OCI-LY7 (cell line): ENCODE measurements around the gene CEP162.

ENCODE experiments used
- EZH2phosphoT487 ChIP-seq: fragments of 200-600 bp; sonication (generic); IDR thresholded peaks from 2 replicates; pipeline ENCODE4 v1.6.1; 2018; ENCODE audit warnings: low read depth, borderline replicate concordance, mild to moderate bottlenecking, mixed run types, antibody characterized with exemption, low read length, moderate library complexity, mixed read lengths
- TF ChIP-seq, protein P1 (sequence below): fragments of 200-600 bp; sonication (generic); conservative IDR thresholded peaks from 2 replicates; pipeline ENCODE4 v1.5.1; 2014; ENCODE audit warnings: mild to moderate bottlenecking, antibody characterized with exemption, low read length, moderate library complexity, mixed read lengths

DNA sequence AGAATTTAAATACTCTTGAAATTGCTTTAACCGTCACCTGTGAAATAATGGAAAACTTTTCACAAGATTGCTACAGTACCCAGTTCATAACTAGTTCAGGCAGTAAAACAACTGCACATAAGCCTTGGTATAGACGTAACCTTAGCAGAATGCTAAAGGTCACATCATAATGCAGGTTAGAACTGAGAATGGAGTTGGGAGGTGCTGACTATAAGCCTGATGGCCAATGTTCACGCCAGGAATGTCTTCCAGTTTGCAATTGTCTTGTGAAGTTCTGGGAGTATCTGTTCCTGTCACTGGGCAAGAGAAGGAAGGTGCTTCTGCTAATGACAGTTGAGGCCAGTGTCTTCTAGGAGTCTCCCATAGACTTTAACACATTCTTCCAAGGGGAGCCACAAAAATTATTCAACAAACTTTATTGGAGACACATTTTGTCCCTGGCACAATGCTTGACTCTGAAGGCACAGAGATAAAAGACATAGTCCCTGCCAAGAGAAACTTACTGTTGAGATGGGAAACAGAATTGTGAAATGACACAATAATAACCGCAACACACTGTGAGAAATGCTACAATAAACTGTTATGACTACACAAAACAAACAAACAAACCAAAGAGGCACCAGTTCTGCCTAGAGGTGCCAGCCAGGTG, 24.6 kb upstream of the CEP162 start:
- TF ChIP-seq, protein P1, sequence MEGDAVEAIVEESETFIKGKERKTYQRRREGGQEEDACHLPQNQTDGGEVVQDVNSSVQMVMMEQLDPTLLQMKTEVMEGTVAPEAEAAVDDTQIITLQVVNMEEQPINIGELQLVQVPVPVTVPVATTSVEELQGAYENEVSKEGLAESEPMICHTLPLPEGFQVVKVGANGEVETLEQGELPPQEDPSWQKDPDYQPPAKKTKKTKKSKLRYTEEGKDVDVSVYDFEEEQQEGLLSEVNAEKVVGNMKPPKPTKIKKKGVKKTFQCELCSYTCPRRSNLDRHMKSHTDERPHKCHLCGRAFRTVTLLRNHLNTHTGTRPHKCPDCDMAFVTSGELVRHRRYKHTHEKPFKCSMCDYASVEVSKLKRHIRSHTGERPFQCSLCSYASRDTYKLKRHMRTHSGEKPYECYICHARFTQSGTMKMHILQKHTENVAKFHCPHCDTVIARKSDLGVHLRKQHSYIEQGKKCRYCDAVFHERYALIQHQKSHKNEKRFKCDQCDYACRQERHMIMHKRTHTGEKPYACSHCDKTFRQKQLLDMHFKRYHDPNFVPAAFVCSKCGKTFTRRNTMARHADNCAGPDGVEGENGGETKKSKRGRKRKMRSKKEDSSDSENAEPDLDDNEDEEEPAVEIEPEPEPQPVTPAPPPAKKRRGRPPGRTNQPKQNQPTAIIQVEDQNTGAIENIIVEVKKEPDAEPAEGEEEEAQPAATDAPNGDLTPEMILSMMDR = no peak
- TF ChIP-seq EZH2phosphoT487 = no peak
